HepG2 (cell line): ENCODE results near the gene RGS7.
"Not testable (repeated sequence)": the region's sequence is repeated elsewhere in the genome, so short reads cannot be mapped to it uniquely, and the experiment has no call there.

ENCODE experiments used
- EZH2 ChIP-seq: conservative IDR thresholded peaks from 2 replicates; pipeline ENCODE4 v1.6.1; 2012; ENCODE audit warnings: mild to moderate bottlenecking, low read depth, low read length, moderate library complexity
- GABPA ChIP-seq, 2 experiments: IDR thresholded peaks; 2 replicates each; pipeline ENCODE4 v1.6.1; 2011 to 2016; ENCODE audit warnings: low read depth in 2 of 2, low read length in 1 of 2, missing biosample characterization in 1 of 2, missing genetic modification characterization in 1 of 2
- GLI4 ChIP-seq: sonication (generic); formaldehyde crosslinking; IDR thresholded peaks from 2 replicates; pipeline ENCODE4 v1.5.1; 2020; ENCODE audit warnings: missing genetic modification reagents, mild to moderate bottlenecking, moderate library complexity, borderline replicate concordance
- HDAC2 ChIP-seq: sonication (generic); formaldehyde crosslinking; IDR thresholded peaks from 2 replicates; pipeline ENCODE4 v1.4.0; 2020; ENCODE audit warnings: missing genetic modification reagents
- MXD4 ChIP-seq: IDR thresholded peaks from 2 replicates; pipeline ENCODE4 v1.6.1; 2016; ENCODE audit warnings: mild to moderate bottlenecking, missing biosample characterization, missing genetic modification reagents
- NCOA1 ChIP-seq: sonication (generic); formaldehyde crosslinking; IDR thresholded peaks from 2 replicates; pipeline ENCODE4 v1.9.0; 2021; ENCODE audit warnings: missing genetic modification reagents
- POLR2A ChIP-seq, 2 experiments: IDR thresholded peaks; 2 replicates each; pipeline ENCODE4 v1.6.1; 2011; ENCODE audit warnings: low read depth in 2 of 2, low read length in 2 of 2, mild to moderate bottlenecking in 1 of 2, moderate library complexity in 1 of 2; ENCODE audit not compliant: insufficient read depth in 1 of 2
- PRDM4 ChIP-seq: sonication (generic); formaldehyde crosslinking; IDR thresholded peaks from 2 replicates; pipeline ENCODE4 v1.9.0; 2021; ENCODE audit warnings: missing genetic modification reagents, borderline replicate concordance
- TCF7L2 ChIP-seq: IDR thresholded peaks from 2 replicates; pipeline ENCODE4 v1.6.1; 2011; ENCODE audit warnings: mild to moderate bottlenecking, low read depth, low read length, moderate library complexity
- YEATS2 ChIP-seq: sonication (generic); formaldehyde crosslinking; IDR thresholded peaks from 2 replicates; pipeline ENCODE4 v1.4.0; 2020; ENCODE audit warnings: missing genetic modification reagents, borderline replicate concordance
- ZNF136 ChIP-seq: sonication (generic); formaldehyde crosslinking; IDR thresholded peaks from 2 replicates; pipeline ENCODE4 v1.8.1; 2022; ENCODE audit warnings: low read depth, mild to moderate bottlenecking, moderate library complexity, missing genetic modification reagents
- ZNF292 ChIP-seq: sonication (generic); formaldehyde crosslinking; IDR thresholded peaks from 2 replicates; pipeline ENCODE4 v1.8.1; 2022; ENCODE audit warnings: mild to moderate bottlenecking, low read depth, missing genetic modification reagents, borderline replicate concordance
- TF ChIP-seq, protein P1 (sequence below): sonication (generic); formaldehyde crosslinking; IDR thresholded peaks from 2 replicates; pipeline ENCODE4 v1.5.0; 2020; ENCODE audit warnings: mild to moderate bottlenecking, missing genetic modification reagents, moderate library complexity

DNA sequence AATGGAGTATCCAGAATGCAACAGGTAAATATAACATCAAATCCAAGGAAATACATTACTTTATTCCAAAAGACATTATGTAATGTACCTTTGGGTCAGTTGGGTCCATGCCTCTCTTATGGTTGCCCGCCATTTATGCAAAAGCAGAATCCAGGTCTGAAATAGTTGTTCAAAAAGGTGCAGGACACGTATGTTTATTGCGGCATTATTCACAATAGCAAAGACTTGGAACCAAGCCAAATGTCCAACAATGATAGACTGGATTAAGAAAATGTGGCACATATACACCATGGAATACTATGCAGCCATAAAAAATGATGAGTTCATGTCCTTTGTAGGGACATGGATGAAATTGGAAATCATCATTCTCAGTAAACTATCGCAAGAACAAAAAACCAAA, 384.9 kb downstream of the RGS7 start:
- not testable (repeated sequence) for TF ChIP-seq POLR2A (IDR thresholded peaks at IDR 0.05; ENCODE audit: insufficient read depth in 1 of 2, low read depth in 2 of 2, low read length in 2 of 2); GABPA (IDR thresholded peaks at IDR 0.05; ENCODE audit: low read depth, low read length); GABPA (CRISPR knock-in tag; IDR thresholded peaks at IDR 0.05; ENCODE audit: low read depth); EZH2; ZNF292; ZNF136; YEATS2 (CRISPR knock-in tag); NCOA1 (CRISPR knock-in tag); HDAC2; PRDM4; MXD4 (CRISPR knock-in tag); TCF7L2; GLI4
- TF ChIP-seq, protein P1, sequence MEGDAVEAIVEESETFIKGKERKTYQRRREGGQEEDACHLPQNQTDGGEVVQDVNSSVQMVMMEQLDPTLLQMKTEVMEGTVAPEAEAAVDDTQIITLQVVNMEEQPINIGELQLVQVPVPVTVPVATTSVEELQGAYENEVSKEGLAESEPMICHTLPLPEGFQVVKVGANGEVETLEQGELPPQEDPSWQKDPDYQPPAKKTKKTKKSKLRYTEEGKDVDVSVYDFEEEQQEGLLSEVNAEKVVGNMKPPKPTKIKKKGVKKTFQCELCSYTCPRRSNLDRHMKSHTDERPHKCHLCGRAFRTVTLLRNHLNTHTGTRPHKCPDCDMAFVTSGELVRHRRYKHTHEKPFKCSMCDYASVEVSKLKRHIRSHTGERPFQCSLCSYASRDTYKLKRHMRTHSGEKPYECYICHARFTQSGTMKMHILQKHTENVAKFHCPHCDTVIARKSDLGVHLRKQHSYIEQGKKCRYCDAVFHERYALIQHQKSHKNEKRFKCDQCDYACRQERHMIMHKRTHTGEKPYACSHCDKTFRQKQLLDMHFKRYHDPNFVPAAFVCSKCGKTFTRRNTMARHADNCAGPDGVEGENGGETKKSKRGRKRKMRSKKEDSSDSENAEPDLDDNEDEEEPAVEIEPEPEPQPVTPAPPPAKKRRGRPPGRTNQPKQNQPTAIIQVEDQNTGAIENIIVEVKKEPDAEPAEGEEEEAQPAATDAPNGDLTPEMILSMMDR = not testable (repeated sequence)
